Retinal pigment epithelial cell (primary cell): ENCODE data around the gene SPESP1.
A peak's percentile ranks its signal among the peaks of the same experiment; 100 is the strongest.

ENCODE experiments used
- DNase-seq: peaks from one replicate; pipeline ENCODE4 v3.0.0-alpha.2; 2010; ENCODE audit warnings: low read depth
- H3K4me3 ChIP-seq: 2 replicates; pipeline ENCODE4 v1.5.1; 2011; ENCODE audit warnings: mild to moderate bottlenecking, low read length, control low read depth, moderate library complexity
- CTCF ChIP-seq: conservative IDR thresholded peaks from 2 replicates; pipeline ENCODE4 v1.5.1; 2011; ENCODE audit warnings: low read depth, low read length, control low read depth, inconsistent platforms

SPESP1 gene

DNA sequence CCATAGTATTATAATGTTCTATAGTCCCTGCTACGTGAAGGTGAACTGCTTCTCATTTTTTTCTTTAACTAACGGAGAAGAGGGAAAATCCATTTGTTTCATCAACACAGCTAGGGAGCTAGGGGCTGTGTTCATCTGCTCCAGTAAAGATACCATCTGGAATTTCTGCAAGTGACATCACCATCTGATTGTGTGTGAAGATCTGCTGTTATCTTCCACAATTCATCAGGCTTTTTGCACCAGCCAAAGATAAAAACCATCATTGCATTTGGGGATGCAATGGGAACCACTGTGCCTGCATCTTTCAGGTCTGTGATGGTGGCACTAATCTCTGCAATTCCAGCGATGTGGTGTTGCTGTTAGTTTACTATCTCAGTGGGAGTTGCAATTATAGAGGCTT, 48.7 kb downstream of the SPESP1 start:
- no peak for DNase-seq
- TF ChIP-seq CTCF, result no peak
- H3K4me3 ChIP-seq, result no peak overlapping the region

DNA sequence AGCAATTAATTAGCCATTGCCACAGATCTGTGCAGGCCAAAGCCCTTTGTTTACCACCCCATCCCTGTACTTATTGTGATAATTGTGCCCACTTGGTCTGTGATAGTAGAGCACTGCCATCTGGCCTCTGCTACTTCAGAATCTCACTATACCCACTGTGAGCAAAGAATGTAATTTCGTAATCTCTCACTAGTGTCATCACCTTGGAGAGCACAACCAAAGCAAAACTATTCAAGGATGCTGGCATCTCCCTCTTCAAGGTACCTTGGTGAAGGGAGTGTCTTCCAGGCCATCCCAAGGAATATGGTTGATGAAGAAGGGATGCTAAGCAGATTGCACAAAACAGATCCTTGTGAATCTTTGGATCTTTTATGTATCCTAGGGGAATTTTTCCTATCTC, 49.5 kb downstream of the SPESP1 start:
- no peak for TF ChIP-seq CTCF
- DNase-seq, result no peak
- no peak overlapping the region for H3K4me3 ChIP-seq

GRCh38 chr15:68980786-68981185, 50.5 kb downstream of the SPESP1 start:
- TF ChIP-seq CTCF, result no peak
- no peak overlapping the region for H3K4me3 ChIP-seq
- no peak for DNase-seq

DNA sequence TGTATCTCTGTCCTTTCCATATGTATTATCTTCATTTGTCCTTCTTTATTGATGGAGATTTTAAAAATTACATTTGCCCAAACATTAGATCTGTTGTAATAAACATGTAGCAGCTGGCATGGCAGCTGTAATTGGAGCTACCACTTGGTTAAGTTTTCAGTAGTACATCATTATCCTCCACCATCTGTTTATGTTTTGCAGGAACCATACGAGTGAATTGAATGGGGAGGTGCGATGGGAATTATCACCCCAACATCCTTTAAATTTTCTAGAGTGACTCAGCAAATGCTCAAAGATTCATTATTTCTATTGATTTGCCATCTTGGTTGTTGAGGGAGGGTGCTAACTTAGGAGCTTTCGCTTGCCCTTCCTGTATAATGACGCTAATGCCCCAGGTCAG, 51.6 kb downstream of the SPESP1 start:
- no peak for TF ChIP-seq CTCF
- DNase-seq, result no peak
- no peak overlapping the region for H3K4me3 ChIP-seq

DNA sequence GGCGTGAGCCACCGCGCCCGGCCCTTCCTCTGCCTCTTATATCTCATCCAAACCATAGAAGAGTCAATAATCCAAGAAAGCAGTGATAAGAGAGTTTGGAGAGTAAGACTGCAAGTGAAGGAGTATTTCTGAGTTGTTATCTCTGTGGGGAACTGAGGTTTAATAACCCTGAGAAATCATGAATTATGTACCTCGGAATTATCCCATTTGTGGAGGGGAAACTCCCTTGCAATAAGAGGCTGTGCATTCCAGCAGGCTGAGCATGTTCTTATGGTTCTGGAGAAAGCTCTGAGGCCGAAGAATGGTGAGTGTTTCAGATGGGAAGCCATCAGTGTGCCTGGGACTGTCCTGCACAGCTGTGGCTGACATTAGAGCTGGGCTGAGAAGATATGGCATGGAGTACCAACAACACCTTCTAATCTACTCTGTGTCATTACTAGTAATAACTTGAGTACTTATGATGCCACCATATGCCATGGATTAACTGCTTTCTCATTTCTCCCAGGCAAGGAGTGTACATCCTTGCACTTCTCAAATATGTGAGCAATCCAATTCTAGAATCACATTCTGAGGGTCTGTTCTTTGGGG, 52.7 kb downstream of the SPESP1 start:
- no peak for TF ChIP-seq CTCF
- DNase-seq, result no peak
- H3K4me3 ChIP-seq, result no peak overlapping the region

DNA sequence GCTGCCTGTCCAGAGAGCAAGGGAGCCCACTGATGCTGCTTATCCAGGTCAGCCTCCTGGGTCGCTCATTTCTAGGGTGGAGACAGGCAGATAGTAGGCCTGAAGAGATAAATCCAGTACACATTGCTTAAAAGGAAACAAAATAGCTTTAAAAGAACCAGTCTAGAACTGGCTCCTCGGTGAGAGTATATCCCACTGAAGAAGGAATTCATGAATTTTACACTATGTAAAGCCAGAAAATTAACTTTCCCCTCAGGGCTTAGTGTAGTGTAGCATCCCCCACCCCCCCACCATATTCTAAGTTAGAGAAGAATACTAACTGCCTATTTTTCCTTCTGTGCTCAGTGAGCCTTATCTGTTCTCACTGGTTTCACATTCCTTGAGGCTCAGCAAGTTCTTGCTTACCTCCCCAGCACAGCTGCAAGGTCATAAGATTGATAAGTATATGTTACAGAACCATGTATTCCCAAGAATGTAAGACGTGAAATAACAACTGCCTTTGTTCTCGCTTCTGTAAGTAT, 53.7 kb downstream of the SPESP1 start:
- no peak overlapping the region for H3K4me3 ChIP-seq
- DNase-seq, result peak; percentile 24
- TF ChIP-seq CTCF, result no peak

GRCh38 chr15:68984586-68984985, 54.3 kb downstream of the SPESP1 start:
- H3K4me3 ChIP-seq, result no peak overlapping the region
- no peak for DNase-seq
- TF ChIP-seq CTCF, result no peak
